ENCODE measurements around the gene KRT40. TPM values are rescaled to one million over a fixed set of nuclear protein-coding genes. Genes with fewer than 3 reads are reported as not detected.

The KRT40 gene
- polyA plus RNA-seq, 3 donors = not detected

DNA sequence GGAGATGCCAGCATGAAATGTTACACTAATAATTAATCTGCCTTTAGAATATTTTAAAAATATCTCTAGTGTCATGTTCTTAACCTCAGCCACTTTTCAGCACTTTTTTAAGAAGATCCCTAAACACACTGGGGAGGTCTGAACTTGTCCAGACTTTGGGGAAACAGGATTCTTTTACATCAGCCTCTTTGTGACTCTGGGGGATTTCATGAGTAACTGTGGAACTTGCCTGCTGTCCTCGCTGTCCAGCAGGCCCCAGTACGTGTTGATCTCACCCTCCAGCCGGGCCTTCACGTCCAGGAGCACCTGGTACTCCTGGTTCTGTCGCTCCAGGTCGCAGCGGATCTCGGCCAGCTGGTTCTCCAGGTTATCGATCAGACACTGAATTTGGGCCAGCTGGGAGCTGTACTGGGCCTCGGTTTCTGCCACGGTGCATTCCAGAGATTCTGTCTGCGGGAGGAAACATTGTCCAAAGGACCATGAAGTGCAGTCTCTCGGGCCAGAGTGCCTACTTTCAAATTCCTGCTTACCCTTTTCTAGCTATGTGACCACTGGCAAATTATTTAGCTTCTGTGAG is 5.5 kb downstream of the KRT40 start:
- Histone ChIP-seq H3K36me3 (replicated peaks in 1 of 2; ENCODE audit: control insufficient read depth in 1 of 2, insufficient read depth in 2 of 2, low read length in 2 of 2) (no peaks in the 10 kb centered on the region), H3K4me3 (replicated peaks in 1 of 3; ENCODE audit: low read depth in 2 of 3, low read length in 3 of 3) (no peak overlapping the region), H3K4me1 (ENCODE audit: control insufficient read depth in 1 of 2, insufficient read depth in 2 of 2, low read length in 2 of 2) (no peaks in the 10 kb centered on the region), H3K79me2 (ENCODE audit: insufficient read depth, low read length) (no peaks in the 10 kb centered on the region), H2AFZ (ENCODE audit: insufficient read depth, low read depth, low read length, poor library complexity, severe bottlenecking) (no peak overlapping the region), H4K20me1 (ENCODE audit: insufficient read depth, low read length) (no peaks in the 10 kb centered on the region), H3K27me3 (ENCODE audit: control insufficient read depth in 2 of 2, insufficient read depth in 2 of 2, low read length in 2 of 2) (peaks cover 0 to 4% of the 10 kb centered on the region in 2 donors), H3K9me3 (replicated peaks in 1 of 2; ENCODE audit: control insufficient read depth in 1 of 2, insufficient read depth in 1 of 2, low read length in 2 of 2) (no peaks in the 10 kb centered on the region), H3K4me2 (replicated peaks; ENCODE audit: extremely low read depth, low read length, poor library complexity, severe bottlenecking) (no peak overlapping the region), H3K27ac (ENCODE audit: low read depth in 1 of 2, low read length in 2 of 2) (no peak overlapping the region), H3K9ac (ENCODE audit: insufficient read depth, low read length, poor library complexity, severe bottlenecking) (no peak overlapping the region)
- Mint-ChIP-seq H3K4me1 (no peaks in the 10 kb centered on the region), H3K36me3 (no peaks in the 10 kb centered on the region), H3K9me3 (no peaks in the 10 kb centered on the region), H3K27ac (no peak overlapping the region), H3K27me3 (ENCODE audit: low read depth in 3 of 3) (peaks cover 3 to 14% (median 9%) of the 10 kb centered on the region in 3 donors), H3K4me3 (no peak overlapping the region)
- WGBS (ENCODE audit: insufficient coverage) = 96% methylated on average over 13 of the region's 13 CpGs
- DNase-seq = no peak
- TF ChIP-seq, protein P1, sequence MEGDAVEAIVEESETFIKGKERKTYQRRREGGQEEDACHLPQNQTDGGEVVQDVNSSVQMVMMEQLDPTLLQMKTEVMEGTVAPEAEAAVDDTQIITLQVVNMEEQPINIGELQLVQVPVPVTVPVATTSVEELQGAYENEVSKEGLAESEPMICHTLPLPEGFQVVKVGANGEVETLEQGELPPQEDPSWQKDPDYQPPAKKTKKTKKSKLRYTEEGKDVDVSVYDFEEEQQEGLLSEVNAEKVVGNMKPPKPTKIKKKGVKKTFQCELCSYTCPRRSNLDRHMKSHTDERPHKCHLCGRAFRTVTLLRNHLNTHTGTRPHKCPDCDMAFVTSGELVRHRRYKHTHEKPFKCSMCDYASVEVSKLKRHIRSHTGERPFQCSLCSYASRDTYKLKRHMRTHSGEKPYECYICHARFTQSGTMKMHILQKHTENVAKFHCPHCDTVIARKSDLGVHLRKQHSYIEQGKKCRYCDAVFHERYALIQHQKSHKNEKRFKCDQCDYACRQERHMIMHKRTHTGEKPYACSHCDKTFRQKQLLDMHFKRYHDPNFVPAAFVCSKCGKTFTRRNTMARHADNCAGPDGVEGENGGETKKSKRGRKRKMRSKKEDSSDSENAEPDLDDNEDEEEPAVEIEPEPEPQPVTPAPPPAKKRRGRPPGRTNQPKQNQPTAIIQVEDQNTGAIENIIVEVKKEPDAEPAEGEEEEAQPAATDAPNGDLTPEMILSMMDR (IDR thresholded peaks at IDR 0.05) = no peak
- intact Hi-C loops (cut with micrococcal nuclease) = no loop called here

DNA sequence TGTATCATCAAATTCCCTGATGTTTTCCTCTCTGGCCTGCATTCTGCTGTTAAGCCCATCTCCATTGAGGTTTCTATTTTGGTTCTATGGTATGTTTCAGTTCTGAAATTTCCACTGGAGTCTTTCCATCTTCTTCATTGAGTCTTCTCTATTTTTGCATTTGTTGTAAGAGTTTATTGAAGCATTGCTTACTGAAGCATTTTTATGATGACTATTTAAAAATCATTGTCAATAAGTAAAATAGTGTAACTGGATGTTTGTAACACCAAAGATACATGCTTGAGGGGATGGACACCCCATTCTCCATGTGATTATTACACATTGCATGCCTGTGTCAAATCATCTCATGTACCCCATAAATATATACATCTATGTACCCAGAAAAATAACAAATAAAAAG is 8.6 kb downstream of the KRT40 start:
- intact Hi-C loops (cut with micrococcal nuclease) = no loop called here

More for the DNA sequence above, 8.6 kb downstream of the KRT40 start:
- Mint-ChIP-seq H3K4me1 (no peaks in the 10 kb centered on the region), H3K27ac (no peak overlapping the region), H3K36me3 (no peaks in the 10 kb centered on the region), H3K4me3 (no peak overlapping the region), H3K27me3 (ENCODE audit: low read depth in 3 of 3) (peaks cover 4 to 13% (median 4%) of the 10 kb centered on the region in 3 donors), H3K9me3 (no peaks in the 10 kb centered on the region)
- Histone ChIP-seq H3K9me3 (replicated peaks in 1 of 2; ENCODE audit: control insufficient read depth in 1 of 2, insufficient read depth in 1 of 2, low read length in 2 of 2) (no peaks in the 10 kb centered on the region), H3K79me2 (ENCODE audit: insufficient read depth, low read length) (no peaks in the 10 kb centered on the region), H3K4me2 (replicated peaks; ENCODE audit: extremely low read depth, low read length, poor library complexity, severe bottlenecking) (no peak overlapping the region), H3K9ac (ENCODE audit: insufficient read depth, low read length, poor library complexity, severe bottlenecking) (no peak overlapping the region), H3K4me1 (ENCODE audit: control insufficient read depth in 1 of 2, insufficient read depth in 2 of 2, low read length in 2 of 2) (no peaks in the 10 kb centered on the region), H2AFZ (ENCODE audit: insufficient read depth, low read depth, low read length, poor library complexity, severe bottlenecking) (no peak overlapping the region), H3K27me3 (ENCODE audit: control insufficient read depth in 2 of 2, insufficient read depth in 2 of 2, low read length in 2 of 2) (peaks cover 0 to 4% of the 10 kb centered on the region in 2 donors), H4K20me1 (ENCODE audit: insufficient read depth, low read length) (no peaks in the 10 kb centered on the region), H3K36me3 (replicated peaks in 1 of 2; ENCODE audit: control insufficient read depth in 1 of 2, insufficient read depth in 2 of 2, low read length in 2 of 2) (no peaks in the 10 kb centered on the region), H3K4me3 (replicated peaks in 1 of 3; ENCODE audit: low read depth in 2 of 3, low read length in 3 of 3) (no peak overlapping the region), H3K27ac (ENCODE audit: low read depth in 1 of 2, low read length in 2 of 2) (no peak overlapping the region)
- TF ChIP-seq, protein P1 (IDR thresholded peaks at IDR 0.05) = no peak
- no peak for DNase-seq
